Fibroblast of the aortic adventitia (primary cell): ENCODE data around the gene PDE6B. TPM values are rescaled to one million over a fixed set of nuclear protein-coding genes. Genes with fewer than 3 reads are reported as not detected.
"Not testable (repeated sequence)": the region's sequence is repeated elsewhere in the genome, so short reads cannot be mapped to it uniquely, and the experiment has no call there.

Experiments
- DNase-seq: peaks from one replicate; pipeline ENCODE4 v3.0.0-alpha.2; 2010; ENCODE audit warnings: low read depth
- H3K4me3 ChIP-seq: 2 replicates; pipeline ENCODE4 v1.5.1; 2011; ENCODE audit warnings: low read depth, mild to moderate bottlenecking, control low read depth, low read length, moderate library complexity
- CTCF ChIP-seq: IDR thresholded peaks from 2 replicates; pipeline ENCODE4 v1.5.1; 2011; ENCODE audit warnings: mild to moderate bottlenecking, low read length, control low read depth, inconsistent platforms; ENCODE audit not compliant: insufficient read depth
- total RNA-seq: library from RNA; depleted of rRNA; stranded (reverse); fragments of >200 nt; gene quantifications from 2 replicates; pipeline ENCODE4 v1.2.3, GENCODE V29; 2012; ENCODE audit warnings: low replicate concordance

Gene PDE6B
- total RNA-seq, 1 donor = not detected

- no peak for DNase-seq
- no peak for TF ChIP-seq CTCF
- no peak overlapping the region for H3K4me3 ChIP-seq
Measured at GRCh38 chr4:700587-701264, 75.4 kb downstream of the PDE6B start.

DNA sequence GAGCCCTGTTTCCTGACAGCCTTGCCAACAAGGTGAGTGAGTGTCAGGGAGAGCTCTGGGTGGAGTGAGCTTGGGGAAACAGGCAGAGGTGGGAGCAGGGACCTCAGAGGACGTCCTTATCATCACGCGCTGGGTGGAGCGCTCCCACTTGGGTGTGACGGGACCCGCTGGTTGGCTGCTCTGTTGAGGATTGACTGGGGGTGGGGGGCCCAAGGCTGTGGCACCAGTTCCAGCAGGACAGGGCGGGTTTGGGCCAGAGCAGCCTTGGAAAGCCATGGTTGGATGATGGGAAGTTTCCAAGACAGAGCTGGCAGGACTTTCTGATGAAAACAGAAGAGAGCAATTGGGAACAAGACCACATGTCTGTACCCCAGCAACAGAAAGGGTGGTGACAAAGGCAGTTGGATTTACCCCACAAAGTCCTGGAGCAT is 77.3 kb downstream of the PDE6B start:
- TF ChIP-seq CTCF = no peak
- H3K4me3 ChIP-seq = no peak overlapping the region
- DNase-seq = no peak

- no peak for TF ChIP-seq CTCF
- H3K4me3 ChIP-seq = no peak overlapping the region
- DNase-seq = no peak
Measured at GRCh38 chr4:703336-704197, 78.2 kb downstream of the PDE6B start.

GRCh38 chr4:704198-704891 is 79.0 kb downstream of the PDE6B start:
- no peak for DNase-seq
- no peak for TF ChIP-seq CTCF
- H3K4me3 ChIP-seq = no peak overlapping the region

- DNase-seq = no peak
- TF ChIP-seq CTCF = no peak
- peak overlapping the region; percentile 65 for H3K4me3 ChIP-seq
Measured at GRCh38 chr4:704971-705277, 79.6 kb downstream of the PDE6B start.

GRCh38 chr4:705278-706082 is 80.1 kb downstream of the PDE6B start, which contains the start of gene PCGF3:
TSS of gene PCGF3 (plus strand) at chr4:705832. CDS start at chr4:733681, 27,849 bp downstream.
- DNase-seq = peak; percentile 92
- peak within 1 kb of the TSS; percentile 78 for H3K4me3 ChIP-seq
- no peak for TF ChIP-seq CTCF

GRCh38 chr4:706083-706633 is 80.8 kb downstream of the PDE6B start:
- peak overlapping the region; percentile 78 for H3K4me3 ChIP-seq
- DNase-seq = not testable (repeated sequence)
